ENCODE measurements around the gene FKBP9.

Gene FKBP9

DNA sequence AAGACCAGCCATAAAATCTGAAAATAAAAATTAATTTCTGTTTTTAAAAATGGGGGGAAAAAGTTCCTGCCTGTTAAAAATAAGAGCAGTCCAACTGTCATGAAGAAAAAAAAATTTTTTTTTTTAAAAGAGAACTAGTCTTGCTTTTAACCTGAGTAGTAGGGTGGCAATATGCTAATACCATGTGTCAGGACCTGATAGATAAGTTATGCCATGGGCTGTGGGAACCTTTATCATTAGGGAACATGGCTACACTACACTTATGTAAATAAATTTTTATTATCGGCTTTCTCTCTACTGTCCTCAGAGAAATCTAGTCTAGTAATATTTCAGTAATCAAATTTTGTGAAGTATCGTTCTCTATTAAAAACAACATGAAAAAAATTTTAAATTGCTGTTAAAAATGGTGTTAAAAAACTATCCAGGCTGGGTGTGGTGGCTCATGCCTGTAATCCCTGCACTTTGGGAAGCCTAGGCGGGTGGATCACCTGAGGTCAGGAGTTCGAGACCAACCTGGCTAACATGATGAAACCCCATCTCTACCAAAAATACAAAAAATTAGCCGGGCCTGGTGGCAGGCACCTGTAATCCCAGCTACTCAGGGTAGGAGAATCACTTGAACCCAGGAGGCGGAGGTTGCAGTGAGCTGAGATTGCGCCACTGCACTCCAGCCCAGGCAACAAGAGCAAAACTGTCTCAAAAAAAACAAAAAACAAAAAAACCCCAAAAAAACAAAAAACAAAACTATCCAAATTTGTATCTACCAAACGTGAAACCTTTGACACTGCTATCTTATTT lies 84.6 kb downstream of the FKBP9 start:
- in situ Hi-C loops (cut with HindIII; ENCODE audit: low pct_ligation_motif_present, low sequenced_read_pairs): no loop called here
- Histone ChIP-seq H3K27ac (no peak overlapping the region), H3K36me3 (replicated peaks) (no peaks in the 10 kb centered on the region), H3K27me3 (replicated peaks) (no peaks in the 10 kb centered on the region), H3K4me3 (ENCODE audit: low read depth, low read length) (no peak overlapping the region)
- DNase-seq: no peak
- TF ChIP-seq, protein P1, sequence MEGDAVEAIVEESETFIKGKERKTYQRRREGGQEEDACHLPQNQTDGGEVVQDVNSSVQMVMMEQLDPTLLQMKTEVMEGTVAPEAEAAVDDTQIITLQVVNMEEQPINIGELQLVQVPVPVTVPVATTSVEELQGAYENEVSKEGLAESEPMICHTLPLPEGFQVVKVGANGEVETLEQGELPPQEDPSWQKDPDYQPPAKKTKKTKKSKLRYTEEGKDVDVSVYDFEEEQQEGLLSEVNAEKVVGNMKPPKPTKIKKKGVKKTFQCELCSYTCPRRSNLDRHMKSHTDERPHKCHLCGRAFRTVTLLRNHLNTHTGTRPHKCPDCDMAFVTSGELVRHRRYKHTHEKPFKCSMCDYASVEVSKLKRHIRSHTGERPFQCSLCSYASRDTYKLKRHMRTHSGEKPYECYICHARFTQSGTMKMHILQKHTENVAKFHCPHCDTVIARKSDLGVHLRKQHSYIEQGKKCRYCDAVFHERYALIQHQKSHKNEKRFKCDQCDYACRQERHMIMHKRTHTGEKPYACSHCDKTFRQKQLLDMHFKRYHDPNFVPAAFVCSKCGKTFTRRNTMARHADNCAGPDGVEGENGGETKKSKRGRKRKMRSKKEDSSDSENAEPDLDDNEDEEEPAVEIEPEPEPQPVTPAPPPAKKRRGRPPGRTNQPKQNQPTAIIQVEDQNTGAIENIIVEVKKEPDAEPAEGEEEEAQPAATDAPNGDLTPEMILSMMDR (IDR thresholded peaks at IDR 0.05; ENCODE audit: low read depth, low read length, missing control alignments): no peak

DNA sequence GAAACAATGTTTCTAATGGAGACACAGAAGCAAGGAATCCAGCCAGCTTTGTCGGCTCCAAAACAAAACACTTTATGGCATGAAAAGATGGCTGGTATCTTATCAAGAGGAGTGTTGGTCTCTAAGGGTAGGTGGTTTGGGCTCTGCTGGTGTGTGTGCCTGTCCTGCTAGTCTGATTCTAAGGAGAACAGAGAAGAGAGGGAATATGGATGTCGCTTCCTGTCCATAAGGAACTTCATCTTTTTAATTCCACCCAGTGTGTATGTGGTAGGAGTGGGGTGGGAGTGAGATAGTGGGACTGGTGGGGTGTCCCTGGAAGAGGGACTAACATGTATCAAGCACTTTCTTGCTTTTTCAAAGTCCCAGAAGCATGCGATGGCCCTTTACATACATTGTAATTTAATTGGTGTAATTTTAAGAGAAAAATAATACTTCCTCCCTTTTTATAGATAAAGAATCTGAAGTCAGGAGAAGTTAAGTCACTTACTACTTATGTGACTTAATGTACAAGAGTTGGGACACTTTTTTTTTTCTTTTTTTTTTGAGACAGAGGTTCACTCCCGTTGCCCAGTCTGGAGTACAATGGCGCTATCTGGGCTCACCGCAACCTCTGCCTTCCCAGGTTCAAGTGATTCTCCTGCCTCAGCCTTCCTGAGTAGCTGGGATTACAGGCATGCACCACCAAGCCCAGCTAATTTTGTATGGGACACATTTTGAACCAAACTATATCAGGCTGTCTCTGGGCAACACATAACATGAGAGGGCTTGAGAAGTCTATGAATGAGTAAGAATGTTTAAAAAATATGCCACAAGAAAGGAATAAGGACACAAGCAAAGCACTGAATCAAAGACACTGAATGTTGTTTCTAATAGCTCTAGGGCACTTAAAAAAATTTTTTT lies 86.5 kb downstream of the FKBP9 start:
- in situ Hi-C loops (cut with HindIII; ENCODE audit: low pct_ligation_motif_present, low sequenced_read_pairs): no loop called here
- Histone ChIP-seq H3K36me3 (replicated peaks) (no peaks in the 10 kb centered on the region), H3K27ac (no peak overlapping the region), H3K4me3 (ENCODE audit: low read depth, low read length) (no peak overlapping the region), H3K27me3 (replicated peaks) (no peaks in the 10 kb centered on the region)
- TF ChIP-seq, protein P1 (IDR thresholded peaks at IDR 0.05; ENCODE audit: low read depth, low read length, missing control alignments): no peak
- DNase-seq: no peak

DNA sequence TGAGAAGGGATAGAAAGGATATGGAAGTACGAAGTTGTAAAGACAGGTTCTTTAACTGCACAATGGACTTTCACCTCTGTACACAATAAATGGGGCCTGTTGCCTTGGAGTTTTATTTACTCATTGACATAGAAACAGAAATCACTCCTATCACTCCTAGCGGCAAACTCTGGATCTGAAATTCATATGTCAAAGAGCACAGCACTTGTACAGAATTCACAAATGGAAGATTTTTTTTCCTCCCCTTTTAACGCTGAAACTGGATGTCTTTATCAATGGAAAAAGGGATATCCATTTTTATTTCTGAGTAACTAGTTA lies 87.1 kb downstream of the FKBP9 start:
- Histone ChIP-seq H3K27me3 (replicated peaks) (no peaks in the 10 kb centered on the region), H3K36me3 (replicated peaks) (no peaks in the 10 kb centered on the region), H3K27ac (no peak overlapping the region), H3K4me3 (ENCODE audit: low read depth, low read length) (no peak overlapping the region)
- TF ChIP-seq, protein P1 (IDR thresholded peaks at IDR 0.05; ENCODE audit: low read depth, low read length, missing control alignments): no peak
- DNase-seq: no peak
- in situ Hi-C loops (cut with HindIII; ENCODE audit: low pct_ligation_motif_present, low sequenced_read_pairs): no loop called here

DNA sequence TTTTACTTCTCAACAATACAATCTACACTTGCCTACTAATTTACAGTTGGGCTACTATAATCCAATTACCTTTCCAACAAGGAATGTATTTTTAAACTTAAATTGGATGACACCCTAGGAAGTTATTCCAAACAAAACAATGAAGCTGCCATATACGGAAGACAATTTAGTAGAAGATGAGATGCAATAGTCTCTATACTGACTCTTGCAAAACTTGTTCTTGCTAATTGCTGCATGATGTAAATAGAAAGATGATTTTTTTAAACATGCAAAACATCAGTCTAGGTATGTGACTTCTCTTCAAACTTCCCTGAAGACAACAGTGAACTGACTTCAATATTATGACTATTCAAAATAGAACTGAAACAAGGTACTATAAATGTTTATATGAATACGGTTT lies 87.7 kb downstream of the FKBP9 start:
- Histone ChIP-seq H3K36me3 (replicated peaks) (no peaks in the 10 kb centered on the region), H3K4me3 (ENCODE audit: low read depth, low read length) (no peak overlapping the region), H3K27me3 (replicated peaks) (no peaks in the 10 kb centered on the region), H3K27ac (no peak overlapping the region)
- TF ChIP-seq, protein P1 (IDR thresholded peaks at IDR 0.05; ENCODE audit: low read depth, low read length, missing control alignments): no peak
- no peak for DNase-seq
- in situ Hi-C loops (cut with HindIII; ENCODE audit: low pct_ligation_motif_present, low sequenced_read_pairs): no loop called here

DNA sequence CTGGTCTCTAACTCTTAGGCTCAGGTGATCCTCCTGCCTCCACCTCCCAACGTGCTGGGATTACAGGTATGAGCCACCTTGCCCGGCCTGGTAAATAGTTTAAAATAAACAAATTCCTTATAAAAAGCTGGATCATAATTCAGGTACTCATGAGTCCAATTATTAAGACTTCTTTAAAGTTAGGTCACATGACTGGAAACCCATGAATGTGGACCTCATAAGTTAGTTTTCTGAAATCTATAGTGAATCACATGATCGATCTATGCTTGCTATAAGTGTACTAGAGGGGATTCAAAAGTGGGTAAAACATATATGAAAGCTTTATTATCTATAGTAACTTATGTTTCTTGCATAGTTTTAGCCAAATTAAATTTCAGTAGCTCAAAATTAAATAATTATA lies 91.0 kb downstream of the FKBP9 start:
- in situ Hi-C loops (cut with HindIII; ENCODE audit: low pct_ligation_motif_present, low sequenced_read_pairs): no loop called here
- TF ChIP-seq, protein P1 (IDR thresholded peaks at IDR 0.05; ENCODE audit: low read depth, low read length, missing control alignments): no peak

More for the DNA sequence above, 91.0 kb downstream of the FKBP9 start:
- Histone ChIP-seq H3K4me3 (ENCODE audit: low read depth, low read length) (no peak overlapping the region), H3K27me3 (replicated peaks) (no peaks in the 10 kb centered on the region), H3K27ac (no peak overlapping the region), H3K36me3 (replicated peaks) (no peaks in the 10 kb centered on the region)
- DNase-seq: no peak
